Prostate gland (tissue), 2 donors: ENCODE results near the gene ARAF. TPM values are rescaled to one million over a fixed set of nuclear protein-coding genes. Genes with fewer than 3 reads are reported as not detected.

Experiments
- DNase-seq: peaks from one replicate; pipeline ENCODE4 v3.0.0-alpha.2; 2019; ENCODE audit warnings: low spot score
- H3K27ac ChIP-seq, 2 donors: fragments of 200-600 bp; sonication (generic); 2 replicates each; pipeline ENCODE4 v1.5.1; 2017 to 2019
- H3K27me3 ChIP-seq: fragments of 200-600 bp; sonication (generic); replicated peaks from 2 replicates; pipeline ENCODE4 v1.5.1; 2019; ENCODE audit not compliant: insufficient read depth
- H3K36me3 ChIP-seq, 2 donors: fragments of 200-600 bp; sonication (generic); 1 replicate in 1 of 2; 2 replicates in 1 of 2; pipeline versions ENCODE4 v1.5.1 to v1.8.1; 2017 to 2019
- H3K4me1 ChIP-seq: fragments of 200-600 bp; sonication (generic); replicated peaks from 2 replicates; pipeline ENCODE4 v1.5.1; 2019
- H3K4me3 ChIP-seq, 2 donors: fragments of 200-600 bp; sonication (generic); 2 replicates each; pipeline ENCODE4 v1.5.1; 2017 to 2019
- H3K9me3 ChIP-seq: fragments of 200-600 bp; sonication (generic); 2 replicates; pipeline ENCODE4 v1.5.1; 2017
- CTCF ChIP-seq, 4 experiments: fragments of 200-600 bp in 2 of 4; fragments of 450-650 bp in 2 of 4; sonication (generic) in 2 of 4; IDR thresholded peaks; 1 replicate in 3 of 4; 2 replicates in 1 of 4; pipeline ENCODE4 v1.5.1; 2016 to 2019; ENCODE audit warnings: antibody characterized with exemption in 4 of 4, mild to moderate bottlenecking in 2 of 4, moderate library complexity in 2 of 4
- POLR2A ChIP-seq: fragments of 450-650 bp; IDR thresholded peaks from one replicate; pipeline ENCODE4 v1.6.1; 2016; ENCODE audit warnings: antibody characterized with exemption, mild to moderate bottlenecking
- POLR2AphosphoS5 ChIP-seq: sonication (generic); formaldehyde crosslinking; IDR thresholded peaks from one replicate; pipeline ENCODE4 v1.6.1; 2017; ENCODE audit warnings: antibody characterized with exemption
- WGBS: methylation state at CpG from one replicate; pipeline ENCODE4 v1.1.5; 2018; 5-methylcytosine and 5-hydroxymethylcytosine counted together
- intact Hi-C: fragments of 100-400 bp; cut with DNase I; formaldehyde crosslinking; loops from one replicate; pipeline ENCODE4 v1.14.2; 2022
- total RNA-seq, 2 donors: library from RNA; depleted of rRNA; stranded (reverse); fragments of >200 nt; gene quantifications; one replicate each; pipeline ENCODE4 v1.1.0, GENCODE V29; 2016

ARAF gene
- total RNA-seq, 2 donors from 2014 or later, result 55.4 to 69.3 TPM

- intact Hi-C loops, result no loop called here
- Histone ChIP-seq H3K4me1 (no peaks in the 10 kb centered on the region), H3K27ac (no peak overlapping the region), H3K27me3 (no peaks in the 10 kb centered on the region), H3K9me3 (no peaks in the 10 kb centered on the region), H3K4me3 (no peak overlapping the region), H3K36me3 (no peaks in the 10 kb centered on the region)
- WGBS, result 83% methylated on average over 3 of the region's 3 CpGs
- TF ChIP-seq POLR2A (no peak), CTCF (IDR thresholded peaks at IDR 0.05) (no peak), POLR2AphosphoS5 (no peak)
- no peak for DNase-seq
Observed at GRCh38 chrX:47518144-47518543, 42.9 kb upstream of the ARAF start.

- TF ChIP-seq CTCF (IDR thresholded peaks at IDR 0.05) (peak; percentile 62 to 85 (median 80)), POLR2AphosphoS5 (peak; percentile 52), POLR2A (no peak)
- peak; percentile 69 for DNase-seq
- Histone ChIP-seq H3K36me3 (no peaks in the 10 kb centered on the region), H3K27ac (no peak overlapping the region), H3K27me3 (no peaks in the 10 kb centered on the region), H3K4me1 (no peaks in the 10 kb centered on the region), H3K9me3 (no peaks in the 10 kb centered on the region), H3K4me3 (peak overlapping the region; percentile 39 to 42)
- intact Hi-C loops, result loop anchor here (2.0 to 5.0 kb wide), 2 partner anchors 136 to 330 kb away; partner anchors contain the start of gene UBA1
- 2% methylated on average over 12 of the region's 33 CpGs for WGBS
Observed at GRCh38 chrX:47523297-47523696, 37.7 kb upstream of the ARAF start.

- peak overlapping the region; percentile 39 to 42 for H3K4me3 ChIP-seq
- no peaks in the 10 kb centered on the region for H3K27me3 ChIP-seq
- TF ChIP-seq POLR2AphosphoS5, result no peak
- TF ChIP-seq POLR2A, result no peak
- no peak for TF ChIP-seq CTCF (IDR thresholded peaks at IDR 0.05)
- no peaks in the 10 kb centered on the region for H3K9me3 ChIP-seq
- no peaks in the 10 kb centered on the region for H3K36me3 ChIP-seq
- whole genome bisulfite sequencing, result 0% methylated on average over 4 of the region's 34 CpGs
- H3K4me1 ChIP-seq, result no peaks in the 10 kb centered on the region
- intact Hi-C loops, result loop anchor here (2.0 to 5.0 kb wide), 2 partner anchors 136 to 331 kb away; partner anchors contain the start of gene UBA1
- H3K27ac ChIP-seq, result no peak overlapping the region
- DNase-seq, result no peak
Observed at GRCh38 chrX:47523713-47524166, 37.3 kb upstream of the ARAF start.

GRCh38 chrX:47529548-47529947, 31.5 kb upstream of the ARAF start:
- no peaks in the 10 kb centered on the region for H3K27me3 ChIP-seq
- no peak overlapping the region for H3K4me3 ChIP-seq
- TF ChIP-seq CTCF (IDR thresholded peaks at IDR 0.05), result no peak
- no peak for TF ChIP-seq POLR2A
- TF ChIP-seq POLR2AphosphoS5, result no peak
- no peak for DNase-seq
- no peaks in the 10 kb centered on the region for H3K36me3 ChIP-seq
- 96% methylated on average over 6 of the region's 8 CpGs for WGBS
- intact Hi-C loops, result no loop called here
- H3K27ac ChIP-seq, result no peak overlapping the region
- H3K4me1 ChIP-seq, result no peaks in the 10 kb centered on the region
- H3K9me3 ChIP-seq, result no peaks in the 10 kb centered on the region

GRCh38 chrX:47530049-47530448, 31.0 kb upstream of the ARAF start:
- intact Hi-C loops, result no loop called here
- no peak for TF ChIP-seq POLR2AphosphoS5
- no peak for TF ChIP-seq CTCF (IDR thresholded peaks at IDR 0.05)
- TF ChIP-seq POLR2A, result no peak
- Histone ChIP-seq H3K4me1 (no peaks in the 10 kb centered on the region), H3K27ac (no peak overlapping the region), H3K36me3 (no peaks in the 10 kb centered on the region), H3K4me3 (no peak overlapping the region), H3K27me3 (no peaks in the 10 kb centered on the region), H3K9me3 (no peaks in the 10 kb centered on the region)
- WGBS, result 94% methylated on average over 6 of the region's 6 CpGs
- no peak for DNase-seq
